ENCODE data around the gene PLEKHM1.
A peak's percentile ranks its signal among the peaks of the same experiment; 100 is the strongest.
"Not testable (repeated sequence)": the region's sequence is repeated elsewhere in the genome, so short reads cannot be mapped to it uniquely, and the experiment has no call there.

GRCh38 chr17:45490615-45491433 is at the start of gene PLEKHM1:
- TF ChIP-seq CTCF (IDR thresholded peaks at IDR 0.05) = not testable (repeated sequence)
- TF ChIP-seq POLR2A (IDR thresholded peaks at IDR 0.05) = peak; percentile 89 to 92

Measured in Peyer's patch (tissue), 4 donors.